ENCODE data around the gene DYNLT2. TPM values are rescaled to one million over a fixed set of nuclear protein-coding genes. Genes with fewer than 3 reads are reported as not detected.

DYNLT2 gene
- total and polyA plus RNA-seq, 2 experiments from 2014 or later = 2.9 to 3.1 TPM

DNA sequence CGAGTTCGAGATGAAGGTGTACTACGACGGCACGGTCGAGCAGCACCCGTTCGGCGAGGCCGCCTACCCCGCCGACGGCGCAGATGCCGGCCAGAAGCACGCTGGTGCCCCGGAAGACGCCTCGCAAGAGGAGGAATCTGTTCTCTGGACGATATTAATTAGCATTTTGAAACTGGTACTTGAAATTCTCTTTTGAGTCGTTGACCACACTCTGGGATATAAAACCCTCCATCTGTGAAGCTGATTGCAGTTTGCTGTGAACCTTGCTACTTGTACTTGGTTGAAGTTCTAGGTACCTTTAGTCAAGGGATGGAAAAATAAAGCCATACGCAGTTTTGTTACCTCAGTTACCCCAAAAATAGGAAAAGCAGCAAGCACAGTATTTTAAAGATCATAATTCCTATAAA, 48.5 kb downstream of the DYNLT2 start:
- Histone ChIP-seq H3K9me2 (replicated peaks; ENCODE audit: insufficient read depth) (no peaks in the 10 kb centered on the region), H3K4me3 (peak overlapping the region; percentile 70), H4K20me1 (ENCODE audit: insufficient read depth, poor library complexity, severe bottlenecking) (peaks cover 11% of the 10 kb centered on the region), H3K27ac (peak overlapping the region; percentile 96), H3K79me2 (peaks cover 64% of the 10 kb centered on the region), H3K9me3 (ENCODE audit: low read depth) (no peaks in the 10 kb centered on the region), H2AFZ (peak overlapping the region; percentile 26), H3K27me3 (no peaks in the 10 kb centered on the region), H3K36me3 (replicated peaks; ENCODE audit: insufficient read depth, low read depth) (no peaks in the 10 kb centered on the region), H3K4me1 (ENCODE audit: insufficient read depth) (peaks cover 29% of the 10 kb centered on the region), H3K4me2 (peak overlapping the region; percentile 96)
- TF ChIP-seq, protein P1, sequence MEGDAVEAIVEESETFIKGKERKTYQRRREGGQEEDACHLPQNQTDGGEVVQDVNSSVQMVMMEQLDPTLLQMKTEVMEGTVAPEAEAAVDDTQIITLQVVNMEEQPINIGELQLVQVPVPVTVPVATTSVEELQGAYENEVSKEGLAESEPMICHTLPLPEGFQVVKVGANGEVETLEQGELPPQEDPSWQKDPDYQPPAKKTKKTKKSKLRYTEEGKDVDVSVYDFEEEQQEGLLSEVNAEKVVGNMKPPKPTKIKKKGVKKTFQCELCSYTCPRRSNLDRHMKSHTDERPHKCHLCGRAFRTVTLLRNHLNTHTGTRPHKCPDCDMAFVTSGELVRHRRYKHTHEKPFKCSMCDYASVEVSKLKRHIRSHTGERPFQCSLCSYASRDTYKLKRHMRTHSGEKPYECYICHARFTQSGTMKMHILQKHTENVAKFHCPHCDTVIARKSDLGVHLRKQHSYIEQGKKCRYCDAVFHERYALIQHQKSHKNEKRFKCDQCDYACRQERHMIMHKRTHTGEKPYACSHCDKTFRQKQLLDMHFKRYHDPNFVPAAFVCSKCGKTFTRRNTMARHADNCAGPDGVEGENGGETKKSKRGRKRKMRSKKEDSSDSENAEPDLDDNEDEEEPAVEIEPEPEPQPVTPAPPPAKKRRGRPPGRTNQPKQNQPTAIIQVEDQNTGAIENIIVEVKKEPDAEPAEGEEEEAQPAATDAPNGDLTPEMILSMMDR (IDR thresholded peaks at IDR 0.05; ENCODE audit: poor library complexity) = no peak
- TF ChIP-seq EZH2 (IDR thresholded peaks at IDR 0.05; ENCODE audit: borderline replicate concordance) = no peak
- TF ChIP-seq EZH2phosphoT487 (IDR thresholded peaks at IDR 0.05; ENCODE audit: low read depth, severe bottlenecking, unreplicated experiment) = no peak
- DNase-seq (ENCODE audit: low spot score) = no peak
- 5% methylated on average over 22 of the region's 22 CpGs for WGBS (ENCODE audit: low lambda C conversion rate, missing lambda C conversion rate)

DNA sequence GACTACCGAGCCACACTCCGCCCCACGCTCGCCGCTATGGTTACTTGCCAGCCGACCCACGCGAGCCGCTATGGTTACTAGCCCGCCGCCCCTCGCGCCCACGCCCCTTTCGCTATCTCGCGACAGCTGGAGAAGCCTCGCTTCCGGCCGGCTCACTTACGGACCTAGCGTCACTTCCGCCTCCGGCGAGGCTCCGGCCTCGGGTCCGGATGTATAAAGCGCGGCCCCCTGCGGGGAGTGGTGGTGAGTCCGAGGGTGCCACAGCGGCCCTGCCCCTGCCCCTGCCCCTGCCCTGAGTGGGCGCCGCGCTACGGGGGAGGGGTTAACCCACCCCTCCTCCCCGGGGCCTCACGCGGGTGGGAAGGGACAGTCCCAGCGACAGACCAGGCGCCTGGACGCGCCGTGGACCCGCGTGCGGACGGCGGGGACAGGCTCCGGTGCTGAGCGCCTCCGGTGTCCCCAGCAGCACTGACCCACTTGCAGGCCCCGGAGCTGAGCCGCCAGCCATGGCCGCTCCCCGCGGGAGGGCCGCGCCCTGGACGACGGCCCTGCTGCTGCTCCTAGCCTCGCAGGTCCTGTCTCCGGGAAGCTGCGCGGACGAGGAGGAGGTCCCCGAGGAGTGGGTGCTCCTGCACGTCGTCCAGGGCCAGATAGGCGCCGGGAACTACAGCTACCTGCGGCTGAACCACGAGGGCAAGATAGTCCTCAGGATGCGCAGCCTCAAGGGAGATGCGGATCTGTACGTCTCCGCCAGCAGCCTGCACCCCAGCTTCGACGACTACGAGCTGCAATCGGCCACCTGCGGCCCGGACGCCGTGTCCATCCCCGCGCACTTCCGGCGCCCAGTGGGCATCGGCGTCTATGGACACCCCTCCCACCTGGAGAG, 49.2 kb downstream of the DYNLT2 start, which contains the start of the genes C6orf120 and WDR27:
TSS of gene C6orf120 (plus strand) at position 173 of the 886 bp plus-strand sequence. CDS start at position 507, 334 bp downstream.
TSS of gene WDR27 (minus strand) at position 76 of the 886 bp plus-strand sequence. CDS start 13,024 bp downstream, outside the sequence.
- under 1% methylated on average over 86 of the region's 92 CpGs for WGBS (ENCODE audit: low lambda C conversion rate, missing lambda C conversion rate)
- H3K4me1 ChIP-seq (ENCODE audit: insufficient read depth) = peaks cover 29% of the 10 kb centered on the region

DNA sequence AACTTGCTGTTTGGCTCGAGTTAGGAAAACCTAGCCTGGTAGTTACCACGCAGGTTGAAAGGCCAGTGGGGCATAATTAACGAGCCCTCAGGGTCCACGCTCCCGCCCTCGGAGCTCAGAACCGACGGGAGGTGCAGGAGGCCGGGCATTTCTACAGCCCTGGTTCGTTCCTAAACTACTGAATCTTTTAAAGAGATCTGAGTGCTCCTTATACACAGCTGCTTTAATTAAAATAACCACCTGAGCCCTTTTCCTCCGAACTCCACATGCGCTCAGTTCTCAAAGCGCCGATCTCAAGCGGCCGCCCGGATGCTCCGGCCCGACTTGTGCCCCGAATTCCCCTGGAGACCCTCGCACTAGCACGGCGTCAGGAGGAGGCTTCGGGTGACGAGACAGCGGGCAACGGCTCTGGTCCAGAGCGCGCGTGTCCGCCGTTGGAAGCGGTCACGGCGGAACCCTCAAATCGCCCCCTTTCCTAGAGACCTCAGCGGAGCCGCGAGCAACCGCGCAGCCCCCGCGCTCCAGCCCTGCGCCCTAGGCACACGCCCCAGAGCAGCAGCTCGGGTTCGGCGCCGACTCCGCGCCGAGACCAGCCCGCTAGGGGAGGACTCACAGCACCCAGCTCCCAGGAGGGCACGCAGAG, 49.9 kb downstream of the DYNLT2 start:
- no peaks in the 10 kb centered on the region for H3K9me2 ChIP-seq (replicated peaks; ENCODE audit: insufficient read depth)
- H3K4me1 ChIP-seq (ENCODE audit: insufficient read depth) = peaks cover 29% of the 10 kb centered on the region
- TF ChIP-seq, protein P1 (IDR thresholded peaks at IDR 0.05; ENCODE audit: poor library complexity) = no peak
- no peak for TF ChIP-seq EZH2phosphoT487 (IDR thresholded peaks at IDR 0.05; ENCODE audit: low read depth, severe bottlenecking, unreplicated experiment)
- TF ChIP-seq EZH2 (IDR thresholded peaks at IDR 0.05; ENCODE audit: borderline replicate concordance) = no peak
- no peaks in the 10 kb centered on the region for H3K27me3 ChIP-seq
- DNase-seq (ENCODE audit: low spot score) = no peak
- peak overlapping the region; percentile 75 for H3K27ac ChIP-seq
- H3K79me2 ChIP-seq = peaks cover 73% of the 10 kb centered on the region
- WGBS (ENCODE audit: low lambda C conversion rate, missing lambda C conversion rate) = under 1% methylated on average over 51 of the region's 54 CpGs
- H3K9me3 ChIP-seq (ENCODE audit: low read depth) = no peaks in the 10 kb centered on the region
- peaks cover 11% of the 10 kb centered on the region for H4K20me1 ChIP-seq (ENCODE audit: insufficient read depth, poor library complexity, severe bottlenecking)
- peak overlapping the region; percentile 36 for H3K4me3 ChIP-seq
- H2AFZ ChIP-seq = peak overlapping the region; percentile 66
- peak overlapping the region; percentile 77 for H3K4me2 ChIP-seq
- no peaks in the 10 kb centered on the region for H3K36me3 ChIP-seq (replicated peaks; ENCODE audit: insufficient read depth, low read depth)

More for the DNA sequence above, 49.2 kb downstream of the DYNLT2 start, which contains the start of the genes C6orf120 and WDR27:
- TF ChIP-seq EZH2phosphoT487 (IDR thresholded peaks at IDR 0.05; ENCODE audit: low read depth, severe bottlenecking, unreplicated experiment) (no peak), EZH2 (IDR thresholded peaks at IDR 0.05; ENCODE audit: borderline replicate concordance) (no peak)
- TF ChIP-seq, protein P1 (IDR thresholded peaks at IDR 0.05; ENCODE audit: poor library complexity) = peak; percentile 3
- H3K4me2 ChIP-seq = peak within 1 kb of the TSS; percentile 96
- H2AFZ ChIP-seq = peak within 1 kb of the TSS; percentile 66
- peaks cover 11% of the 10 kb centered on the region for H4K20me1 ChIP-seq (ENCODE audit: insufficient read depth, poor library complexity, severe bottlenecking)
- no peaks in the 10 kb centered on the region for H3K9me3 ChIP-seq (ENCODE audit: low read depth)
- H3K27ac ChIP-seq = peak within 1 kb of the TSS; percentile 96
- peak within 1 kb of the TSS; percentile 70 for H3K4me3 ChIP-seq
- H3K36me3 ChIP-seq (replicated peaks; ENCODE audit: insufficient read depth, low read depth) = no peaks in the 10 kb centered on the region
- H3K27me3 ChIP-seq = no peaks in the 10 kb centered on the region
- H3K79me2 ChIP-seq = peaks cover 67% of the 10 kb centered on the region
- peak; percentile 98 for DNase-seq (ENCODE audit: low spot score)
- H3K9me2 ChIP-seq (replicated peaks; ENCODE audit: insufficient read depth) = no peaks in the 10 kb centered on the region

Measured in hepatocyte (in vitro differentiated cells).